C4-2B (cell line): ENCODE data around the gene DCDC2C.

ENCODE experiments used
- CTCF ChIP-seq: fragments of 450-650 bp; conservative IDR thresholded peaks from 2 replicates; pipeline ENCODE4 v1.5.1; 2017; ENCODE audit warnings: mild to moderate bottlenecking
- ZFX ChIP-seq: fragments of 450-650 bp; IDR thresholded peaks from 2 replicates; pipeline ENCODE4 v1.6.1; 2017

GRCh38 chr2:3837086-3837485, 133.7 kb downstream of the DCDC2C start:
- TF ChIP-seq CTCF (no peak), ZFX (no peak)
